PC-9 (cell line): ENCODE measurements around the gene MINPP1. TPM values are rescaled to one million over a fixed set of nuclear protein-coding genes. Genes with fewer than 3 reads are reported as not detected.

Experiments used
- BruUV-seq: library from RNA; stranded (reverse); fragments of 400-500 nt; replicated peaks from 2 replicates; lab custom pipeline; 2021; lab: Mats Ljungman, UMichigan
- CTCF ChIA-PET: fragments of 300-600 bp; sonication (Branson Sonifier 250); formaldehyde crosslinking; loops from one replicate; lab custom pipeline; 2022; ENCODE audit warnings: antibody characterized with exemption; lab: Charles Lee
- POLR2A ChIA-PET: fragments of 300-600 bp; sonication (Branson Sonifier 250); formaldehyde crosslinking; loops from one replicate; lab custom pipeline; 2022; ENCODE audit warnings: antibody characterized with exemption; ENCODE audit not compliant: unreplicated experiment; lab: Charles Lee
- DNase-seq, 2 experiments: peaks; one replicate each; pipeline versions ENCODE4 v3.0.0 to v3.0.0-alpha.2; 2015 to 2022; ENCODE audit warnings: mixed read lengths in 1 of 2
- H2AFZ ChIP-seq: fragments of 200-600 bp; sonication (generic); 2 replicates; pipeline ENCODE4 v1.8.1; 2017; ENCODE audit warnings: antibody characterized with exemption
- H3F3A ChIP-seq: fragments of 200-600 bp; sonication (generic); 2 replicates; pipeline ENCODE4 v1.8.1; 2017; ENCODE audit warnings: antibody characterized with exemption, mild to moderate bottlenecking, low read depth; ENCODE audit not compliant: insufficient read depth
- H3K27ac ChIP-seq: fragments of 200-600 bp; sonication (generic); 2 replicates; pipeline ENCODE4 v1.6.1; 2016; ENCODE audit warnings: mixed run types
- H3K27me3 ChIP-seq: fragments of 200-600 bp; sonication (generic); 2 replicates; pipeline ENCODE4 v1.6.1; 2016; ENCODE audit warnings: low read depth, mixed run types; ENCODE audit not compliant: insufficient read depth
- H3K36me3 ChIP-seq: fragments of 200-600 bp; sonication (generic); 2 replicates; pipeline ENCODE4 v1.6.1; 2016; ENCODE audit warnings: low read depth, mixed run types
- H3K4me1 ChIP-seq: fragments of 200-600 bp; sonication (generic); replicated peaks from 2 replicates; pipeline ENCODE4 v1.6.1; 2016; ENCODE audit warnings: mixed run types; ENCODE audit not compliant: insufficient read depth
- H3K4me2 ChIP-seq: fragments of 200-600 bp; sonication (generic); 2 replicates; pipeline ENCODE4 v1.6.1; 2017; ENCODE audit warnings: mixed run types
- H3K4me3 ChIP-seq: fragments of 200-600 bp; sonication (generic); 2 replicates; pipeline ENCODE4 v1.6.1; 2016; ENCODE audit warnings: mixed run types
- H3K79me2 ChIP-seq: fragments of 200-600 bp; sonication (generic); 2 replicates; pipeline ENCODE4 v1.6.1; 2017; ENCODE audit warnings: low read depth, mixed run types
- H3K9me2 ChIP-seq: fragments of 200-600 bp; sonication (generic); 2 replicates; pipeline ENCODE4 v1.8.1; 2017; ENCODE audit warnings: mild to moderate bottlenecking; ENCODE audit not compliant: insufficient read depth
- H3K9me3 ChIP-seq: fragments of 200-600 bp; sonication (generic); 2 replicates; pipeline ENCODE4 v1.8.1; 2016; ENCODE audit warnings: low read depth; ENCODE audit not compliant: insufficient read depth
- H4K20me1 ChIP-seq: fragments of 200-600 bp; sonication (generic); 2 replicates; pipeline ENCODE4 v1.8.1; 2017; ENCODE audit not compliant: insufficient read depth
- EZH2 ChIP-seq: fragments of 200-600 bp; sonication (generic); IDR thresholded peaks from 2 replicates; pipeline ENCODE4 v1.8.0; 2017; ENCODE audit warnings: antibody characterized with exemption, low read depth
- intact Hi-C: fragments of 100-400 bp; cut with micrococcal nuclease; formaldehyde crosslinking; loops from one replicate; pipeline ENCODE4 v1.10.0; 2022; ENCODE audit not compliant: unreplicated experiment
- total RNA-seq: library from RNA; stranded (reverse); gene quantifications from 2 replicates; pipeline ENCODE4 v1.2.3, GENCODE V29; 2021
- TF ChIP-seq, protein P1 (sequence below): fragments of 200-600 bp; sonication (generic); conservative IDR thresholded peaks from 2 replicates; pipeline ENCODE4 v1.6.1; 2017; ENCODE audit warnings: mixed run types, antibody characterized with exemption, mild to moderate bottlenecking, moderate library complexity

Gene MINPP1
- total RNA-seq, 1 experiment from 2014 or later, result 14.4 TPM

DNA sequence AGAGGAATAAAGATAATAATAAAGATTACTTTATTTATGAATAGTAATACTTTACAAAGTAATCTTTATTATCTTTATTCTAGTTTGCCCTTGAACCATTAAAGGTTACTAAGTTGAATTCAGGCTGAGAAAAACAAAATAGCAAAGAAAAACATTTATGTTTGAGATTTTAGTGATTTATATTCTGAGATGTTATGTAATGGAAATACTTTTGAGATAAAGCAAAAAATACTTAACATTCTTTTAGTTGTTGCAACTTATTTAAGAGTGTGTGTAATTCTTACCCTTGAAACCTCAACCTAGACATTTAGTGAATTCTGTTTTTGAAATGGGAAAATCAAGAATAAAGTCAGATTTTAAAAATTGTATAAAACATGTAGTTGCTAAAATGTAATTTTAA, 40.0 kb downstream of the MINPP1 start:
- no peaks in the 10 kb centered on the region; the same call in 1 of the 2 replicates for H3K9me3 ChIP-seq
- intact Hi-C loops, result no loop called here
- H3K4me1 ChIP-seq, result 0 out of 2 replicates have a peak, but pooled peaks cover 6% of the 10 kb centered on the region
- no peak overlapping the region for H3K4me3 ChIP-seq
- ChIA-PET CTCF (no interaction called here), POLR2A (no interaction called here)
- H3K4me2 ChIP-seq, result no peak overlapping the region
- no peak overlapping the region for H3K27ac ChIP-seq
- no peaks in the 10 kb centered on the region; the same call in 1 of the 2 replicates for H3K36me3 ChIP-seq
- no peaks in the 10 kb centered on the region for H3K79me2 ChIP-seq
- no TSS peak for BruUV-seq
- no peak for DNase-seq
- TF ChIP-seq, protein P1, sequence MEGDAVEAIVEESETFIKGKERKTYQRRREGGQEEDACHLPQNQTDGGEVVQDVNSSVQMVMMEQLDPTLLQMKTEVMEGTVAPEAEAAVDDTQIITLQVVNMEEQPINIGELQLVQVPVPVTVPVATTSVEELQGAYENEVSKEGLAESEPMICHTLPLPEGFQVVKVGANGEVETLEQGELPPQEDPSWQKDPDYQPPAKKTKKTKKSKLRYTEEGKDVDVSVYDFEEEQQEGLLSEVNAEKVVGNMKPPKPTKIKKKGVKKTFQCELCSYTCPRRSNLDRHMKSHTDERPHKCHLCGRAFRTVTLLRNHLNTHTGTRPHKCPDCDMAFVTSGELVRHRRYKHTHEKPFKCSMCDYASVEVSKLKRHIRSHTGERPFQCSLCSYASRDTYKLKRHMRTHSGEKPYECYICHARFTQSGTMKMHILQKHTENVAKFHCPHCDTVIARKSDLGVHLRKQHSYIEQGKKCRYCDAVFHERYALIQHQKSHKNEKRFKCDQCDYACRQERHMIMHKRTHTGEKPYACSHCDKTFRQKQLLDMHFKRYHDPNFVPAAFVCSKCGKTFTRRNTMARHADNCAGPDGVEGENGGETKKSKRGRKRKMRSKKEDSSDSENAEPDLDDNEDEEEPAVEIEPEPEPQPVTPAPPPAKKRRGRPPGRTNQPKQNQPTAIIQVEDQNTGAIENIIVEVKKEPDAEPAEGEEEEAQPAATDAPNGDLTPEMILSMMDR, result no peak
- TF ChIP-seq EZH2, result no peak
- H4K20me1 ChIP-seq, result no peaks in the 10 kb centered on the region
- no peaks in the 10 kb centered on the region for H3K9me2 ChIP-seq
- H3K27me3 ChIP-seq, result no peaks in the 10 kb centered on the region
- no peaks in the 10 kb centered on the region for H3F3A ChIP-seq
- no peak overlapping the region for H2AFZ ChIP-seq

DNA sequence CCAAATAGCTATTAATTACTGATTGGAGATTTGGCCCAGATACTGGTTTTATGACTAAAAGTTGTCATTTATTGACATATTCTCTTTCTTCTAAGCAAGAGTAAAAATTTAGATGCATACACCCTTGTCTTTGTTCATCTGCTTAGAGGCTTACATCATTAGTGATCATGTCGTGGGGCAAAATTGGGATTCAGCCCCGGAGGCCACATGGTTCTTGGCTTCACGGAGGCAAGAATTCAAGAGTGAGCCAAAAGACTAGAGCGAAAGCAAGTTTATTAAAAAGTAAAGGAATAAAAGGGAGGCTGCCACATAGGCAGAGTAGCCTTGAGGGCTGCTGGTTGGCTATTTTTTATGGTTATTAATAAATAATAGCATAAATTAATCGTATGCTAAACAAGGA, 41.1 kb downstream of the MINPP1 start:
- CTCF ChIA-PET, result no interaction called here
- H3K4me2 ChIP-seq, result no peak overlapping the region

DNA sequence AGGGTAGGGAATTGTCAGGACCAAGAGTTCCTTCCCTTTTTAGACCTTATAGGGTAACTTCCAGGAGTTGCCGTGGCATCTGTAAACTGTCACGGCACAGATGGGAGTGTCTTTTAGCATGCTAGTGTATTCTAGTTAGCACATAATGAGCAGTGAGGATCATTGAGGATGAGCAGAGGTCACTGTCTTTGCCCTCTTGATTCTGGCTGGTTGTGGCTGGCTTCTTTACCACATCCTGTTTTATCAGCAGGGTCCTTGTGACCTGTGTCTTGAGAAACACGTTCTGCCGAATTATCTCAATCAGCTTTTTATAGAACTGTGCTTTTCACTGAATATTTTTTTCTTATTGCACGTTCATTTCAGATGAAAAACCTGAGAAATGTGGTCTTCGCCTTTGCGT, 41.5 kb downstream of the MINPP1 start:
- Histone ChIP-seq H3K36me3 (no peaks in the 10 kb centered on the region; the same call in 1 of the 2 replicates), H3F3A (no peaks in the 10 kb centered on the region), H3K4me1 (no peaks in the 10 kb centered on the region), H3K27ac (no peak overlapping the region), H2AFZ (no peak overlapping the region), H3K9me3 (no peaks in the 10 kb centered on the region), H3K79me2 (no peaks in the 10 kb centered on the region), H3K4me2 (no peak overlapping the region), H4K20me1 (no peaks in the 10 kb centered on the region), H3K4me3 (no peak overlapping the region), H3K27me3 (no peaks in the 10 kb centered on the region), H3K9me2 (no peaks in the 10 kb centered on the region)
- intact Hi-C loops, result no loop called here
- no peak for DNase-seq
- no peak for TF ChIP-seq EZH2
- TF ChIP-seq, protein P1, result no peak
- POLR2A ChIA-PET, result no interaction called here
- BruUV-seq, result no TSS peak
- CTCF ChIA-PET, result no interaction called here

More for the DNA sequence above, 41.1 kb downstream of the MINPP1 start:
- Histone ChIP-seq H3K27ac (no peak overlapping the region), H3K4me1 (0 out of 2 replicates have a peak, but pooled peaks cover 4% of the 10 kb centered on the region), H4K20me1 (no peaks in the 10 kb centered on the region), H3K9me3 (no peaks in the 10 kb centered on the region), H3K4me3 (no peak overlapping the region), H3K79me2 (no peaks in the 10 kb centered on the region), H3F3A (no peaks in the 10 kb centered on the region), H3K36me3 (no peaks in the 10 kb centered on the region; the same call in 1 of the 2 replicates), H3K9me2 (no peaks in the 10 kb centered on the region), H2AFZ (no peak overlapping the region), H3K27me3 (no peaks in the 10 kb centered on the region)
- no peak for TF ChIP-seq EZH2
- TF ChIP-seq, protein P1, result no peak
- no TSS peak for BruUV-seq
- intact Hi-C loops, result no loop called here
- POLR2A ChIA-PET, result no interaction called here
- no peak for DNase-seq
